Transverse colon (tissue), 4 donors: Measurements from ENCODE around the gene UCHL3.

ENCODE experiments used
- EP300 ChIP-seq: sonication (generic); formaldehyde crosslinking; IDR thresholded peaks from one replicate; pipeline ENCODE4 v1.6.1; 2017; ENCODE audit warnings: antibody characterized with exemption, low read depth
- POLR2A ChIP-seq: fragments of 450-650 bp; IDR thresholded peaks from one replicate; pipeline ENCODE4 v1.6.1; 2016; ENCODE audit warnings: antibody characterized with exemption, mild to moderate bottlenecking, moderate library complexity
- POLR2AphosphoS5 ChIP-seq, 3 donors: sonication (generic); formaldehyde crosslinking; IDR thresholded peaks; one replicate each; pipeline ENCODE4 v1.6.1; 2016; ENCODE audit warnings: antibody characterized with exemption in 3 of 3
- TF ChIP-seq, protein P1 (sequence below), 5 experiments: fragments of 200-600 bp in 3 of 5; fragments of 450-650 bp in 2 of 5; sonication (generic) in 3 of 5; IDR thresholded peaks; 1 replicate in 2 of 5; 2 replicates in 3 of 5; pipeline ENCODE4 v1.5.1; 2016 to 2017; ENCODE audit warnings: antibody characterized with exemption in 5 of 5, inconsistent platforms in 3 of 5, mild to moderate bottlenecking in 2 of 5, moderate library complexity in 1 of 5

DNA sequence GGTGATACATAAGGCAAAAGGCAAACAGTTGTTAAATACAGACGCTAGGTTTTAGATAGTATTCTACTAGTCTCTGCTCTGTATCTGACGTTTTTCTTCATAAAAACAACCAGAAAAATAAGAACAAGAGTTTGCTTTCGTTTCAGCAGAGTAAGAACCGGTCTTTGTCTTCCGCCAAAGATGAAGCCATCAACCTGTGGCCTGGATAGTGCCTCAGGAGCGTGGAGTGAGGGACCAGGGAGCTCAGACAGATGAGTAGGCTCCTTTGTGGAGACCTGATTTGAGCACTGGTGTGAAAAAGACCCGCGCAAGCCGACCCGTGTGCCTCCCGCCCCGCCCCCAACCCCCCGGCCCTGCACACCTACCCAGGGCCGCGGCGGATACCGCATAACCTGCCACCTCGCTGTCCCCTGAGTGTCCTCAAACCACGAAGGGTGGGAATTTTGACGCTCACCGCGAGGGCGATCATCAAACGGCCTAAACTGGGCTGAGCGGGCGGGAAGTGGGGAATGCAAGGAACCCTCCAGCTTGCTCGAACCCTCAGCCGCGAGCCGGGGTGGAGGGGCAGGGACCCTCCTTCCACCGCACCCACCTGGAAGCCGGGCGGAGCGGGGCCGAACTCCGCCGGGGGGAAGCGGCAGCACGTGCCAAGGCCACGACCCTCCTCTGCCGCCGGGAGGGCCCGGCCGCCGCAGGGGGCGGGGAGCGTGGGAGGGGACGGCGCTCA is 85.7 kb downstream of the UCHL3 start:
- TF ChIP-seq, protein P1, sequence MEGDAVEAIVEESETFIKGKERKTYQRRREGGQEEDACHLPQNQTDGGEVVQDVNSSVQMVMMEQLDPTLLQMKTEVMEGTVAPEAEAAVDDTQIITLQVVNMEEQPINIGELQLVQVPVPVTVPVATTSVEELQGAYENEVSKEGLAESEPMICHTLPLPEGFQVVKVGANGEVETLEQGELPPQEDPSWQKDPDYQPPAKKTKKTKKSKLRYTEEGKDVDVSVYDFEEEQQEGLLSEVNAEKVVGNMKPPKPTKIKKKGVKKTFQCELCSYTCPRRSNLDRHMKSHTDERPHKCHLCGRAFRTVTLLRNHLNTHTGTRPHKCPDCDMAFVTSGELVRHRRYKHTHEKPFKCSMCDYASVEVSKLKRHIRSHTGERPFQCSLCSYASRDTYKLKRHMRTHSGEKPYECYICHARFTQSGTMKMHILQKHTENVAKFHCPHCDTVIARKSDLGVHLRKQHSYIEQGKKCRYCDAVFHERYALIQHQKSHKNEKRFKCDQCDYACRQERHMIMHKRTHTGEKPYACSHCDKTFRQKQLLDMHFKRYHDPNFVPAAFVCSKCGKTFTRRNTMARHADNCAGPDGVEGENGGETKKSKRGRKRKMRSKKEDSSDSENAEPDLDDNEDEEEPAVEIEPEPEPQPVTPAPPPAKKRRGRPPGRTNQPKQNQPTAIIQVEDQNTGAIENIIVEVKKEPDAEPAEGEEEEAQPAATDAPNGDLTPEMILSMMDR (IDR thresholded peaks at IDR 0.05): no peak
- TF ChIP-seq POLR2AphosphoS5 (IDR thresholded peaks at IDR 0.05) (no peak), POLR2A (no peak), EP300 (no peak)
